GM08714 (cell line): ENCODE data around the gene IL20.
"Not testable (repeated sequence)": the region's sequence is repeated elsewhere in the genome, so short reads cannot be mapped to it uniquely, and the experiment has no call there.

Experiments used
- H3K4me3 ChIP-seq: fragments of 200-500 bp; sonication (Bioruptor generic); 2 replicates; pipeline ENCODE4 v1.5.1; 2014; ENCODE audit warnings: mild to moderate bottlenecking, low read length, inconsistent platforms
- ZNF274 ChIP-seq: IDR thresholded peaks from 2 replicates; pipeline ENCODE4 v1.6.1; 2012; ENCODE audit warnings: mild to moderate bottlenecking, low read depth, low read length

IL20 gene

DNA sequence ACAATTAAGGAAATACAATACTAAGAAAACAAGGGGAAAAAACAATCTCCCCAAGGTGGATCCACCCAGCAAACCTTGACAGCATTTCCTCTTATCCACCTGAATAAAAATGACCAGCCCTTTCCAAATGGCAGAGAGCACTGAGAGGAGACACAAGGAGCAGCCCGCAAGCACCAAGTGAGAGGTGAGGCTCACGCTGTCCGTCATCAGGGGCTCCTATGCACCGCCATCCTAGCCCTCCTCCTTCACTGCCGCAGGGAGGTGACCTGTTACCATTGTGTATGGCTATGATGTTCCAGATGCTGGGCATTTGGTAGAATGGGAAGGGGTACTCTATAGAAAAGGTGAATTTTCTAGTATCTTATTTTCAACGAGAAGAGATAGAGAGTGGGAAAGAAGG is 31.2 kb upstream of the IL20 start:
- H3K4me3 ChIP-seq, result no peak overlapping the region
- no peak for TF ChIP-seq ZNF274

DNA sequence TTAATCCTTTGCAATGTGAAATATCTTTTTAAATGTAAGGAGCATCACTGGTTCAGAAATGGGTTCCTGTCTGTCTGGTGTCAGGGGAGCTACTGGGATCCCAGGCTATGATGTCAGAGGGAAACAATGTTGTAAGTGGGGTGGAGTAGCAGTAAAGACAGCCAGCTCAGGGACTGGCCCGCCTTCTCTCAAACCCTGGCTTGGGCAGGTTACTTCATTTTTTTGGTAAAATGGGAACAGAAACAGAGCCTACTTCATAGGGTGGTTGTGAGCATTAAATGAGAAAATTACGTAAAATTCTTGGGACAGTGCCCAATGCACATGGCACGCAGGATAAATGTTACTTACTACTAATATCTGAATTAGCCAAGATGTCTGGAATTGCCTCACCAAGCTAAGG is 30.7 kb upstream of the IL20 start:
- no peak for TF ChIP-seq ZNF274
- no peak overlapping the region for H3K4me3 ChIP-seq

DNA sequence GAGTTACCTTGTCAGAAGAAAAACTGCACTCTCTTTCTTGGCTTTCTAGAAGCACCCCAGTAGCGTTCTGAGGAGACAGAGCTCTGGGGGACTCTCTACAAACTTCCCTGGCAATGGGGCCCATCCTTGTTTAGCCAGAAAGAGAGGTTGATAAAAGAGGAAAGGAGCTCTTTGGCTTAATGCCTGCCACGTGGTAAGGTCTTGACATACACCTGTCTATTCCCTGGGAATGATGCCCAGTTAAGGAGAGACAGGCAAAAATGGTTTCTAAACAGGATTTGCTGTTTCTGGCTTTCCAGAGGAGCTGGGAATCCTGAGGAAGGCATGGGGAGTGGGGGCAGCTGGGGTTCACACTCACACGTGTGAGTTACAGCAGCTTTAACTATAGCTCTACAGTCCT is 30.2 kb upstream of the IL20 start:
- no peak for TF ChIP-seq ZNF274
- no peak overlapping the region for H3K4me3 ChIP-seq

DNA sequence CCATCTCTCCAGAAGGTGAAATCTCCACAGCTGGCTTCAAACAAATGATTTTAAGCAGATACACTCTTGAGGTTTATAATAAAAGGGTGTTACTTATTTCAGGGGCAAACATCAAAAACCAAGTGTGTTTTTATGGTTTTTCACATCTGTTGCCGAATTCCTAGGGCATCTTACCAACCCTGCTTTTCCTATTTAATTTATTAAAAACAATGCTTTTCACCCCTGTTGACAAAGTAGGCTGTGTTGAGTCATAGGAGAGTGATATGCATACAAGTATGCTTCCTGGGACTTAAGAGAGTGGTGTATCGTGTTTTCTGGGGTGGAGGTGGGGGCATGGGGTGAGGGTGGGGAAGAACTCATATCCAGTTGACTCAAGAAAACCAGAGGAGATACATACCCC is 29.3 kb upstream of the IL20 start:
- no peak for TF ChIP-seq ZNF274
- H3K4me3 ChIP-seq, result no peak overlapping the region

DNA sequence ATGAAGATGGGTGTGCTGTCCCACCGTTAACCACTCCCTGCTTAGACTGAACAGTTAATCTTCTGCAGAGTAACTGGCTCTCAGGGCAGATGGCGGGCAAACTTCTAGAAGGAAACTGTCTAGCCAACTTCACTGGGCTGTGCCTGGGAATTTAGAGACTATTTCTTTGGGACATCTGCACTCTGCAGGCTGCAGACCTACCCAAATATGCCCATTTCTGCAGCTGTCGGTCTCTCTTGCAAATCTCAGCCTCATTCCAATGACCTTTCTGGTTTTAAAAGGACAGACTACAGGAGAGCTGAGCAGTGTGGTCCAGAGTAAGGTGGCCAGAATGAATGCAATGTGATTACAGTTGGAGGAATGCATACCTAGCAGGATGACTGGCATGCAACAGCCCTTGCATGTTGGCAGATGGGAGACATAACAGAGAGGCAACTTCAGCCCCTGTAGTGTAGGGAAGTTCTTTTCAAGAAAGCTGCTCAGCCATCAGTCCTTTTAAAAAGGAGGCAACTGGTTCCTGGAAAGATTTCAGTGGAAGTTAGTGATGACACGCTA is 26.3 kb upstream of the IL20 start:
- no peak overlapping the region for H3K4me3 ChIP-seq
- TF ChIP-seq ZNF274, result no peak

DNA sequence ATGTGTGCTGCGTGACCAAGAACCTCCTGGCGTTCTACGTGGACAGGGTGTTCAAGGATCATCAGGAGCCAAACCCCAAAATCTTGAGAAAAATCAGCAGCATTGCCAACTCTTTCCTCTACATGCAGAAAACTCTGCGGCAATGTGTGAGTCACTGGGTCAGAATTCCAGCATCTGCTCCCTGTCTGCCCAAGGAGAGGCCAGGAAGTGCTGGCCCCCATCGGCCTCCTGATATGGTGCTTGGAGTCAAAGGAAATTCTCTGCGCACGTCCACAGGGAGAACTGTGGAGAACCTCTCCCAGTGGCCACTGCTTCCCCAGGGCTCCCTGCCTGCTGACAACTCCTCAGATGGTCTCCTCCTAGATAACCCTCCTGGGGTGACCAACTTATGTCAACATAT is 25.6 kb upstream of the IL20 start:
- H3K4me3 ChIP-seq, result no peak overlapping the region
- no peak for TF ChIP-seq ZNF274

DNA sequence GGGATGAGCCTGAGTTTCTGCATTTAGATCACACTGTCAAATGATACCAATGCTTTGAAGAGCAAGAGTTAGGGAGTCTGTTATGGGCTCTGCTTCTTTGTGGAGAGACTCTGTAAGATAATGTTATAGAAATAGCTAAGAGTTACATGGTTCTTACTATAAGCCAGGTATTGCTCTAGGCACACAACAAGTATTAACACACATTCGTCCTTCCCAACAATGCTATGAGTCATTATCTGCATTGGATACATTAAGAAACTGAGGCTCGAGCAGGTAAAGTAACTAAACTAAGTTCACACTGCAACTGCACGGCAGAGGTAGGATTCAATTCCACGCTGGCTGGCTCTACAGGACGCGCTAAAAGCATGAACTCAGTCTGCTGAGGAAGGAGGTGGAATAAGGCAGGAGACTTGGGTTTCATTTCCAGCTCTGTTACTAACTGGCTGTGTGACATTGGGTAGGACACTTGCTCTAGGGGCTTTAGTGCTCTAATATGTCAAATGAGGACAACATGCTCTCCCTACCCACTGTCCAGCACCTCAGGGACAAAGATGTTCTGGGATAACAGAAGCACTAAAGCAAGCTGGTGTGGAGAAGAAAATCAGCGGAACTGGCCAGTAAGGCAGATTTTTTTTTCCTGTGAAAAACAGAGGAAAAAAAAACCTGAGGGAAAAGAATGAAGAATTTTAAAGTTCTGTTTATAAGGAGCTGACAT is 23.7 kb upstream of the IL20 start:
- no peak overlapping the region for H3K4me3 ChIP-seq
- no peak for TF ChIP-seq ZNF274

DNA sequence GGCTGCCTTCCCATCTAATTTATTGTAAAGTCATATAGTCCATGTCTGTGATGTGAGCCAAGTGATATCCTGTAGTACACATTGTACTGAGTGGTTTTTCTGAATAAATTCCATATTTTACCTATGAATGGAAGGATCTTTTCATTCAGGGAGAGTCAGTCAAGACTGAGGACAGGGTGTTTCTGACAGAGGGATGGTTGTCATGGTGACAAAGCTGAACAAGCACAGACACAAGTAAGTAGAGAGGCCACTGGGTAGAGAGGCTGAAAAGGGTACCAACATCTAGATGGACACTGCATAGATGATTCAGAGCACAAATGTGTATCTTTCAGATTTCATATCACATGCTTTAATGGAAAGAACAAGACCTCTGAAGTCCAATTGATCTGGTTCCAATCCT is 22.6 kb upstream of the IL20 start:
- H3K4me3 ChIP-seq, result no peak overlapping the region
- TF ChIP-seq ZNF274, result no peak

DNA sequence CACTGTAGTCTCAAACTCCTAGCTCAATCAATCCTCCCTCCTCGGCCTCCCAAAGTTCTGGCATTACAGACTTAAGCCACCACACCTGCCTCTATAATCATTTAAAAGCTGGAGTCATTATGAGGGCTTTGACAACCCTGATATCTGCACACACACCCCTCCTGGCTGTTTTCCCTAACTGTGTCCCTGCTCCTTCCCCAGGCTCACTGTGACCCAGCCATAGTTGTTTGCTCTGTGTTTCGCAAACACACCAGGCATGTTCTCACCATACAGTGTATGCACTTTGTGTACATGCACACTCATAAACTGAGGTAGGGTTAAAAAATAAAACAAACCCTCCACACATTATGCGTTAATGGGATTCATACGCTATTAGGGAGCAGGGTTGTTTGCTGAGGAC is 21.8 kb upstream of the IL20 start:
- H3K4me3 ChIP-seq, result no peak overlapping the region
- TF ChIP-seq ZNF274, result no peak

DNA sequence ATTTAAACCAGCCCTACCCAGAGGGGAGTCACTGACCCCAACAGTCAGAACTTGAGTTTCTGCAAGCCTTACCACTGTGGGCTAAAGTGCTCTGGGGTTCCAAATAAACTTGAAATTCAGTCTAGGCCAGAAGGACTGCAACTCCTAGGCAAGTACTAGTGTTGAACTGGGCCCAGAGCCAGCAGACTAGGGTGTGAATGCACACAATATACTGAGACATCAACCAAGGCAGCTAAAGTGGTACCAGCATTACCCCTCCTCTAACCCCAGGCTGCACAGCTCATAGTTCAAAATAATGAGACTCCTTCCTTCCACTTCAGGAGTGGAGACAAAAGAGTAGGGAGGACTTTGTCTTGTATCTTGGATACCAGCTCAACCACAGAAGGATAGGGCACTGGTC is 18.9 kb upstream of the IL20 start:
- no peak overlapping the region for H3K4me3 ChIP-seq
- no peak for TF ChIP-seq ZNF274

DNA sequence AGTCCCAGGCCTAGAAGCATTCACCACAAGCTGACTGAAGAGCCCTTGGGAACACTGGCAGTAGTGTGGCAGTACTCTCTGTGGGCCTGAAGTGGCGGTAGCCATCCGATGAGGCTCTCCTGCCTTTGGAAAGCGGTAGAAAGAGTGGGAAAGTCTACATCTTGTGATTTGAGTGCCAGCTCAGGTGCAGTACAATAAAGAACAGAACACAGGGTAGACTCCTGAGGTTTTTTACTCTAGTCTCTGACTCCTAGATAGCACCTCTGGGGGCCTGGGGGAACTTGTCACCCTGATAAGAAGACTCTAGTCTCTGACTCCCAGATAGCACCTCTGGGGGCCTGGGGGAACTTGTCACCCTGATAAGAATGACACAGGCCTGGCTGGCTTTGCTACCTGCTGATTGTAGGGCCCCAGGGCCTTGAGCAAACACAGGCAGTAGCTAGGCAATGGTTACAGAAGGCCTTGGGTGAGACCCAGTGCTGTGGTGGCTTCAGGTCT is 18.0 kb upstream of the IL20 start:
- no peak for TF ChIP-seq ZNF274
- H3K4me3 ChIP-seq, result no peak overlapping the region

DNA sequence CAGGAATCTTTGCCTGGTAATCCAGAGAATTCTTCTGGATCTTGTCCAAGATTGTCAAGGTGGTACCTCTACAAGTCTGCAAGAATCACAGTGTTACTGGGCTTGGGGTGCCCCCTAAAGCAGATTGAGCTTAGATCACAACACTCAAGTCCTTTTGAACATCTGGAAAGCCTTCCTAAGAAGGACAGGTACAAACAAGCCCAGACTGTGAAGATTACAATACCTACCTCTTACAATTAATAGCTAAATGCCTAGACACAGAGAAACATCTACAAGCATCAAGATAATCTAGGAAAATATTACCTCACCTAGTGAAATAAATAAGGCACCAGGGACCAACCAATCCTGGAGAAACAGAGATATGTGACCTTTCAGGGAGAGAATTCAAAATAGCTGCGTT is 17.5 kb upstream of the IL20 start:
- no peak for TF ChIP-seq ZNF274

DNA sequence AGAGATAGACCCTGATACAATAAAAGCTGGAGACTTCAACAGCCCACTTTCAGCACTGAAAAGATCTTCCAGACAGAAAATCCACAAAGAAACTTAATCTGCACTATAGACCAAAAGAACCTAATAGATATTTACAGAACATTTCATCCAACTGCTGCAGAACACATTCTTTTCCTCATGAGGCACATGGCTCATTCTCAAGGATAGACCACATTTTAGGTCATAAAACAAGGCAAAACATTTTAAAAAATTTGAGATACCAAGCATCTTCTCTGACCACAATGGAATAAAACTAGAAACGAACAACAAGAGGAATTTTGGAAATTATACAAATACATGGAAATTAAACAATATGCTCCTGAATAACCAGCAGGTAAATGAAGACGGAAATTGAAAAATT is 15.0 kb upstream of the IL20 start:
- H3K4me3 ChIP-seq, result no peak overlapping the region
- TF ChIP-seq ZNF274, result no peak

More for the DNA sequence above, 17.5 kb upstream of the IL20 start:
- H3K4me3 ChIP-seq, result no peak overlapping the region

DNA sequence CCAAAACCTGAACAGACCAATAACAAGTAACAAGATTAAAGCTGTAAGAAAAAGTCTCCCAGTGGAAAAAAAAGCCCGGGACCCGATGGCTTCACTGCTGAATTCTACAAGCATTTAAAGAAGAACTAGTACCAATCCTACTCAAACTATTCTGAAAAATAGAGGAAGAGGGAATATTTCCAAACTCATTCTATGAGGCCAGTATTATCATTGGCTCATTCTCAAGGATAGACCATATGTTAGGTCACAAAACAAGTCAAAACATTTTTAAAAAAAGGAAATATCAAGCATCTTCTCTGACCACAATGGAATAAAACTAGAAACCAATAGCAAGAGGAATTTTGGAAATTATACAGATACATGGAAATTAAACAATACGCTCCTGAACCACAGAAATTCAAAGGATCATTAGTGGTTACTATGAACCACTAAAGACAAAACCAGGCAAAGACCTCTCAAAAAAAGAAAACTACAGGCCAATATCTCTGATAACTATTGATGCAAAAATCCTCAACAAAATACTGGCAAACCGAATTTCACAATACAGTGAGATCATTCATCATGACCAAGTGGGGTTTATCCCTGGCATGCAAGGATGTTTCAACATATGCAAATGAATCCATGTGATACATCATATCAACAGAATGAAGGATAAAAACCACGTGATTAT is 13.9 kb upstream of the IL20 start:
- TF ChIP-seq ZNF274, result no peak
- H3K4me3 ChIP-seq, result no peak overlapping the region

DNA sequence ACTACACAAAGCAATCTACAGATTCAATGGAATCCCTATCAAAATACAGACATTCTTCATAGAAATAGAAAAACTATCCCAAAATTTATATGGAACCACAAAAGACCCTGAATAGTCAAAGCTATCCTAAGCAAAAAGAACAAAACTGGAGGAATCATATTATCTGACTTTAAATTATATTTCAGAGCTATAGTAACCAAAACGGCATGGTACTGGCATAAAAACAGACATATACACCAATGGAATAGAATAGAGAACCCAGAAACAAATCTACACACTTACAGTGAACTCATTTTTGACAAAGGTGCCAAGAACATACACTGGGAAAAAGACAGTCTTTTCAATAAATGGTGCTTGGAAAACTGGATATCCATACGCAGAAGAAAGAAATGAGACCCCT is 12.8 kb upstream of the IL20 start:
- H3K4me3 ChIP-seq, result not testable (repeated sequence)

DNA sequence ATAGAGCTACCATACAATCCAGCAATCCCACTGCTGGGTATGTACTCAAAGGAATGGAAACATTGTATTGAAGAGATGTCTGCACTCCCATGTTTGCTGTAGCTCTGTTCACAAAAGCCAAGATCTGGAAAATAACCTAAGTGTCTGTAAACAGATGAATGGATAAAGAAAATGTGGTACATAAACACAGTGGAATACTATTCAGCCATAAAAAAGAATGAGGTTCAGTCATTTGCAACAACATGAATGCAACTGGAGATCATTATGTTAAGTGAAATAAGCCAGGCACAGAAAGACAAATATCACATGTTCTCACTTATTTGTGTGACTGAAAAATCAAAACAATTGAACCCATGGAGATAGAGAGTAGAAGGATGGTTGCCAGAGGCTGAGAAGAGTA is 11.7 kb upstream of the IL20 start:
- H3K4me3 ChIP-seq, result not testable (repeated sequence)
